DOHH2 (cell line): ENCODE measurements around the gene ETS2.

Experiments used
- H3F3A ChIP-seq: fragments of 200-600 bp; sonication (generic), shearing (Covaris generic); 2 replicates; pipeline ENCODE4 v1.6.0; 2016; ENCODE audit warnings: antibody characterized with exemption, mild to moderate bottlenecking; ENCODE audit not compliant: control insufficient read depth, insufficient read depth
- H3K27ac ChIP-seq: fragments of 200-600 bp; sonication (generic); 2 replicates; pipeline ENCODE4 v1.5.1; 2014; ENCODE audit warnings: low read depth, mild to moderate bottlenecking, low read length, moderate library complexity
- H3K27me3 ChIP-seq: fragments of 200-600 bp; sonication (generic); 2 replicates; pipeline ENCODE4 v1.6.1; 2014; ENCODE audit warnings: mild to moderate bottlenecking, low read length, mixed read lengths; ENCODE audit not compliant: control insufficient read depth
- H3K36me3 ChIP-seq: fragments of 200-600 bp; sonication (generic); 2 replicates; pipeline ENCODE4 v1.6.1; 2014; ENCODE audit warnings: mild to moderate bottlenecking, low read length, moderate library complexity, mixed read lengths; ENCODE audit not compliant: control insufficient read depth
- H3K4me1 ChIP-seq: fragments of 200-600 bp; sonication (generic); 2 replicates; pipeline ENCODE4 v1.6.1; 2014; ENCODE audit warnings: mild to moderate bottlenecking, low read length, mixed read lengths; ENCODE audit not compliant: control insufficient read depth
- H3K4me2 ChIP-seq: fragments of 200-600 bp; sonication (generic); 2 replicates; pipeline ENCODE4 v1.6.0; 2014; ENCODE audit warnings: mild to moderate bottlenecking, low read length, moderate library complexity
- H3K4me3 ChIP-seq: fragments of 200-600 bp; sonication (generic); 2 replicates; pipeline ENCODE4 v1.5.1; 2014; ENCODE audit warnings: mild to moderate bottlenecking, low read length, mixed read lengths
- H3K79me2 ChIP-seq: fragments of 200-600 bp; sonication (generic); 2 replicates; pipeline ENCODE4 v1.6.1; 2014; ENCODE audit warnings: mild to moderate bottlenecking, low read length, mixed read lengths; ENCODE audit not compliant: control insufficient read depth
- H3K9me2 ChIP-seq: fragments of 200-600 bp; sonication (generic); replicated peaks from 2 replicates; pipeline ENCODE4 v1.6.1; 2014; ENCODE audit warnings: mild to moderate bottlenecking, low read length, mixed read lengths; ENCODE audit not compliant: control insufficient read depth
- H3K9me3 ChIP-seq: fragments of 200-600 bp; sonication (generic); 2 replicates; pipeline ENCODE4 v1.6.1; 2014; ENCODE audit warnings: antibody characterized with exemption, low read length, mixed read lengths; ENCODE audit not compliant: control insufficient read depth, insufficient read depth
- H4K20me1 ChIP-seq: fragments of 200-600 bp; sonication (generic); 2 replicates; pipeline ENCODE4 v1.6.0; 2014; ENCODE audit warnings: low read depth, mild to moderate bottlenecking, antibody characterized with exemption, low read length, moderate library complexity; ENCODE audit not compliant: control insufficient read depth, insufficient read depth
- CTCF ChIP-seq: fragments of 200-600 bp; sonication (generic); IDR thresholded peaks from one replicate; pipeline ENCODE4 v1.5.1; 2014; ENCODE audit warnings: antibody characterized with exemption, mild to moderate bottlenecking, low read depth, low read length; ENCODE audit not compliant: poor library complexity, severe bottlenecking
- EZH2phosphoT487 ChIP-seq: fragments of 200-600 bp; sonication (generic); IDR thresholded peaks from 2 replicates; pipeline ENCODE4 v1.6.1; 2017; ENCODE audit warnings: borderline replicate concordance, mild to moderate bottlenecking, antibody characterized with exemption, low read length, moderate library complexity, mixed read lengths

Gene ETS2

GRCh38 chr21:38861056-38861455, 55.3 kb downstream of the ETS2 start:
- no peaks in the 10 kb centered on the region for H4K20me1 ChIP-seq
- no peaks in the 10 kb centered on the region for H3K79me2 ChIP-seq
- peaks cover 4% of the 10 kb centered on the region; the same call in 1 of the 2 replicates for H3K36me3 ChIP-seq
- H3F3A ChIP-seq, result peaks cover 7% of the 10 kb centered on the region; the same call in 1 of the 2 replicates
- no peaks in the 10 kb centered on the region for H3K9me3 ChIP-seq
- peak overlapping the region; percentile 70 for H3K4me3 ChIP-seq
- no peaks in the 10 kb centered on the region for H3K9me2 ChIP-seq
- H3K4me2 ChIP-seq, result peak overlapping the region; percentile 91
- H3K27ac ChIP-seq, result peak overlapping the region; percentile 94
- TF ChIP-seq EZH2phosphoT487 (no peak), CTCF (no peak)
- no peaks in the 10 kb centered on the region for H3K27me3 ChIP-seq
- H3K4me1 ChIP-seq, result peaks cover 87% of the 10 kb centered on the region

- peaks cover 4% of the 10 kb centered on the region; the same call in 1 of the 2 replicates for H3K36me3 ChIP-seq
- H3K79me2 ChIP-seq, result no peaks in the 10 kb centered on the region
- peak overlapping the region; percentile 94 for H3K27ac ChIP-seq
- H3F3A ChIP-seq, result peaks cover 7% of the 10 kb centered on the region; the same call in 1 of the 2 replicates
- H3K9me3 ChIP-seq, result no peaks in the 10 kb centered on the region
- peaks cover 83% of the 10 kb centered on the region for H3K4me1 ChIP-seq
- H4K20me1 ChIP-seq, result no peaks in the 10 kb centered on the region
- peak overlapping the region; percentile 91 for H3K4me2 ChIP-seq
- peak overlapping the region; percentile 70 for H3K4me3 ChIP-seq
- no peaks in the 10 kb centered on the region for H3K9me2 ChIP-seq
- TF ChIP-seq EZH2phosphoT487 (no peak), CTCF (no peak)
- H3K27me3 ChIP-seq, result no peaks in the 10 kb centered on the region
Observed at GRCh38 chr21:38861989-38862683, 56.4 kb downstream of the ETS2 start.

- Histone ChIP-seq H3F3A (peaks cover 7% of the 10 kb centered on the region; the same call in 1 of the 2 replicates), H3K4me1 (peaks cover 79% of the 10 kb centered on the region), H3K4me3 (no peak overlapping the region; the same call in 1 of the 2 replicates), H3K4me2 (peak overlapping the region; percentile 91), H3K9me3 (no peaks in the 10 kb centered on the region), H3K36me3 (peaks cover 4% of the 10 kb centered on the region; the same call in 1 of the 2 replicates), H3K27ac (peak overlapping the region; percentile 94), H3K79me2 (no peaks in the 10 kb centered on the region), H4K20me1 (no peaks in the 10 kb centered on the region), H3K9me2 (no peaks in the 10 kb centered on the region), H3K27me3 (no peaks in the 10 kb centered on the region)
- TF ChIP-seq CTCF (no peak), EZH2phosphoT487 (no peak)
Observed at GRCh38 chr21:38863291-38863690, 57.6 kb downstream of the ETS2 start.
